ENCODE data around the gene DYNLRB1. TPM values are rescaled to one million over a fixed set of nuclear protein-coding genes. Genes with fewer than 3 reads are reported as not detected.
A peak's percentile ranks its signal among the peaks of the same experiment; 100 is the strongest.
"Not testable (repeated sequence)": the region's sequence is repeated elsewhere in the genome, so short reads cannot be mapped to it uniquely, and the experiment has no call there.

DYNLRB1 gene
- total RNA-seq, 1 donor from 2014 or later, result 154 TPM

DNA sequence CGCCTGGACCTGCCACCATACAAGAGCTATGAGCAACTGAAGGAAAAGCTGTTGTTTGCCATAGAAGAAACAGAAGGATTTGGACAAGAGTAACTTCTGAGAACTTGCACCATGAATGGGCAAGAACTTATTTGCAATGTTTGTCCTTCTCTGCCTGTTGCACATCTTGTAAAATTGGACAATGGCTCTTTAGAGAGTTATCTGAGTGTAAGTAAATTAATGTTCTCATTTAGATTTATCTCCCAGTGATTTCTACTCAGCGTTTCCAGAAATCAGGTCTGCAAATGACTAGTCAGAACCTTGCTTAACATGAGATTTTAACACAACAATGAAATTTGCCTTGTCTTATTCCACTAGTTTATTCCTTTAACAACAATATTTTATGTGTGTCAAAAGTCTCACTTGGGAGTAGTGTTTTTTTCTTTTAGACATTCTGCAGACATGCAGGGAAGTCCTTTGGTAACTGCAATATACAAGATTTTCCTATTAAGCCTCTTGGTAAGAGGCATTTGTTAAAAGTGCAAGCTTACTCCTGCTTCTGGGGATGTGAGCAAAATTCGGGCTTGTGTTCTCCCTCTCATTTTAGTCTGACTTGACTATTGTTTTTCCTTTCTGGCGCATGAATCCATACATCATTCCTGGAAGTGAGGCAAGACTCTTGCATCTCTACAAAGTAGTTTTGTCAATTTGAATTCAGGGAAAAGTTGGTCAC is 8.4 kb upstream of the DYNLRB1 start:
- intact Hi-C loops (cut with micrococcal nuclease), result no loop called here
- ATAC-seq, result no peak
- DNase-seq, result no peak

DNA sequence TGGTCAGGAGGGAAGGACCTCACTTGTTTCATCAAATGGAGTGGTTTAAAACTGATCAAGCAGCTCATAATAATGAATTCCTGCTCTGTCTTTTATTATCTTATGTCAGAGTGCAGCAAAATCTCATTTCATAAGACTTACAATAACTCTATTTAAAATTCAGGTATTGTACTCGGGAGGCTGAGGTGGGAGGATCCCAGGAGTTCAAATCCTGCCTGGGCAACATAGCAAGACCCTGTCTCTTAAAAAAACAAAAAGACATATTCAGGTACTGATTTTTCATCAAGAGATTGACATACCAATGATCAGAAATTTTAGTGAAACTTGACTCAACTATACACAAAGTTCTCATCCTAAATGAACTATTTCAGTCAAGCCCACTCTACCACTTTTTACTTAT is 5.6 kb upstream of the DYNLRB1 start:
- no peak for ATAC-seq
- intact Hi-C loops (cut with micrococcal nuclease), result no loop called here

DNA sequence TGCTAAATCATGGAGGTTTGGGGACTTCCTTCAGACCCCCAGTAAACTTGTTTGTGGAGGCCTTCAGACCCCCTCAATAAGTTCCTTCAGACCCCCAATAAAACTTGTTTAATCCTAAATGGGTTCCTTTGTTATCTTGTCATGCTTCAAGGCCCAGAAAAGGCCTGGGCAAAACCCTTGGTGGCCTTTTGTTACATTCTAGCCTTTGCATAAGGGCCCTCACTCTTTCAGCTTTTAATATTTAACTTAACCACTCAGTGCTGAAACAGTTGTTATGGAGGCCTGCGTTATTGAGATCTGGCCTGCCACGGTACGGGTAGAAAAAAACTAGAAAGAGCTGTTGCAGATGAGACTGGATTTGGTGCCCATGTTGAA is 4.3 kb upstream of the DYNLRB1 start:
- ATAC-seq (no peak), DNase-seq (no peak)
- intact Hi-C loops (cut with micrococcal nuclease), result no loop called here

More for the DNA sequence above, 5.6 kb upstream of the DYNLRB1 start:
- no peak for DNase-seq

DNA sequence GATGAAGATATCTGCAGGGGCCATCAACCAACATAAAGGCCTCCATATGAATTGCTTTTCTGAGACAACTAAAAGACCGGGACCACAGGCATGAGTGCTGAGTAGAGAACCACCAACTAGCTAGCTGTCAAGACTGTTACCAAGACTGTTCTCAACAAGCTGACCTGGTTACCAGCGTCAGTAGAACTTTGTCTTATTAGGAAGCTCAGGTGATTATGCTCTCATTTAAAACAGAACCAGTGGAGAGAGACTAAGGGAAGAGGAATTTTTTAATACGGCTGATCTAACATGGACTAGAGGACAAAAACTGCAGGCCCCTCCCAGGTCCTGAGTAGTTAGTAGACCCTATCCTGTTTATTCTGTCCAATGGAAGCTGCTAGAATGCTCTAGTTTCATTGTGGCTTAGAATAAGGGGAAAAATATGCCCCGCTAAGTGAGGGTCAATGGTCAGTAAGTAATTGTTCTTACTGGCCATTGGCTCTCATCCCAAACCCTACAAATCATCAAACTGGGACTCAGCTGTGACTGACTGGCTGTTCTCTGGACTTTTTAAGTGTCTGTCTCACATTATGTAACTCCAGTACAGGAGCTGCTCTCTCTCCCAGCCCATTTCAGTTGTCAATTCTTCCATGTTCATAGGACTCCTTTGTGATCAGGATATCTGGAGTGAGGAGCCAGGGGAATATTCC is 3.8 kb upstream of the DYNLRB1 start:
- DNase-seq (no peak), ATAC-seq (no peak)
- intact Hi-C loops (cut with micrococcal nuclease), result no loop called here

DNA sequence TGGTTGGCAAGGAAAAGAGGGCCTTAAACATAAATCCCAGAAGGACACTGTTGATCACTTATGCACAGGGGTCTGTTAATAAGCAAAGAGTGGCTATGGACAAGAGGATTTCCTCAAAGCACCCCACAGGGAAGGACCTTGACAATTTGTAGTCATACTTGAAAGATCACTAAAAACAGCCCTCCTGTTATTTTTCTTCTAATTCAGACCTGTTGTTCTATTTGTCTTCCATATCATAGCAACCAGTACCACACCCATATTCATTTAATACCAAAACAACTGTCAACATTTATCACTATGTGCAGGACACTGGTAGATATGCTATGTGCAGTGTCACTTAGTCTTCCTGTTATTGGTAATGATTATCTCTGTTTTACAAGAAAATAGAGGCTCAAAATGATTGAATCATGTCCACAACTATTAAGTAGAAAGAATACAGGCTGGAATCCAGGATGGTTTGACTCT is 3.2 kb upstream of the DYNLRB1 start:
- intact Hi-C loops (cut with micrococcal nuclease), result no loop called here
- DNase-seq (no peak), ATAC-seq (no peak)

DNA sequence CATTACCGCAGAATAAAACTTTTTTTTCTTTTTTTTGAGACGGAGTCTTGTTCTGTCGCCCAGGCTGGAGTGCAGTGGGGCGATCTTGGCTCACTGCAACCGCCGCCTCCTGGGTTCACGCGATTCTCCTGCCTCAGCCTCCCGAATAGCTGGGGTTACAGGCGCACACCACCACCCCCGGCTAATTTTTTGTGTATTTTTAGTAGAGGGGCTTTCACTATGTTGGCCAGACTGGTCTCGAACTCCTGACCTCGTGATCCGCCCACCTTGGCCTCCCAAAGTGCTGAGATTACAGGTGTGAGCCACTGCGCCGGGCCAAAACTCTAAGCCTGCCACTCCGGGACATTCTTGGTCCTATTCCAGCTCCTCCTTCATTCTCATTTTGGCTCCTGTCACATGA is 2.2 kb upstream of the DYNLRB1 start:
- intact Hi-C loops (cut with micrococcal nuclease); ATAC-seq; DNase-seq: not testable (repeated sequence)

DNA sequence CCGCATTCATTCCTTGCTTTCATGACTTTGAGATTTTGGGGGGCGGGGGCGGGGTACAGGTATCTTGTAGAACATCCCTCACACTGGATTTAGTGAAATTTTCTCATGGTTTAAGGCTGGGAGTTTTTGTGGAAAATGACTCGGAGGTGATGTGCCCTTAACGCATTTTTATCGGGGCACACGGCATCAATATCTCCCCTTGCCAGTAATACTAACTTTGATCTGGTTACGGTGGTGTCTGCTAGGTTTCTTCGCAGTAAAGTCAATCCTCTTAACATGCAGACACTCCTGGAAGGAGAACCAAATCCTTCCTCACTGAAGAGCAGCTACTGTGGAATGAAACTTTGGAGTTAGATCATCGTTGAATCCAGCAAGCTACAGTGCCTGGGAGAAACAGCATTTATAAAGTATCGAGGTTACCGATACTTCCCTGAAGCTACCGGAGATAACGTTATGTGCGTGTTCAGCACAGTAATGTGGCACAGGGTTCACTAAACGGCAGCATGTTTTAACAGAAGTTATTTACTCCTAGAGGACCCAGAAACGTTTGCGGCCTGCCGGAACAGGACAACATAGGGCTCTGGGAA is 1.2 kb upstream of the DYNLRB1 start:
- ATAC-seq (no peak), DNase-seq (no peak)
- intact Hi-C loops (cut with micrococcal nuclease), result no loop called here

DNA sequence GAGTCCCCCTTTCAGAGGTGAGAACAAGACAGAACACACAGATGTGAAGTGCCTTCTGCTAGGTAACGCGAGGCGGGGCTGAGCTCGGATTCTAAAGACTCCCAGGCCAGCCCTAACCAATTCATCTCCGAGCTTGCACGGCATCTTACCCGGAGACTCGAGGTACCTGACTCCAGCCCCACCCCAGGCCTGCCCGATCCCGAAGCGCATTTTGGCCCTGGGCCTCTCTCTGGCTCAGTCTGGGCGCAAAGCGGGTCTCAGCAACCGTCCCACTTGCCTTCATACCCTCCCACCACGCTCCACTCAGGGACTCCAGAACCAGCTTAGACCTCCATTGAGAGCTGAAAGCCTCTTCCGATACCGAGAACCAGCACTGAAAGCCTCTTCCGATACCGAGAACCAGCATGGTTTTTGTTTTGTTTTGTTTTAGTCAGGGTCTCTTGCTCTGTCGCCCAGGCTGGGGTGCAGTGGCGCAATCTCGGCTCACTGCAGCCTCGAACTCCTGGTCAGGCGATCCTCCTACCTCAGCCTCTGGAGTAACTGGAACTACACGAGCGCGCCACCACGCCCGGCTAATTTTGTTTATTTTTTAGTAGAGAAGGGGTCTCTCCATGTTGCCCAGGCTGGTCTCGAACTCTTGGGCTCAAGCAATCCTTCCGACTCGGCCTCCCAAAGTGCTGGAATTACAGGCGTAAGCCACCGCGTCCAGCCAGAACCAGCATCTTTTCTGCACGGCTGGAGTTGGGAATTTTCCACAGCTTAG is 557 bp upstream of the DYNLRB1 start:
- ATAC-seq, result peak; percentile 52
- peak; percentile 46 for DNase-seq
- intact Hi-C loops (cut with micrococcal nuclease), result no loop called here

DNA sequence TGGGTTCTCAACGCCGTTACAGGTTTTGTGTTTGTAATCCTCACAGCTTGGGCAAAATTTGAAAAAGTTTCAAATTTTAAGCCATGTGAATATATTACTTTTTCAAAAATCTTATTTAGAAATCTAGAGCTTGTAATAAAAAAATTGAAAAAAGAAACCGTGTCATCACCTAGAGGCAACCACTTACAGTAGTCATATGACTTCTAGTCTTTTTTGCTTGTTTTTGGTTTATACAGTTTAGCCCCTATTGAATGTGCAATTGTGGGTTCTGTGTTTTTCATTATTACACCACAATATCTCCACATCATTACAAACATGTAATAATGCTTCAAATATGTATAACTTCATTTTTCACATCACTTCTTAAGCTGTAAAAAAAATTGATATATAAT is 888 bp downstream of the DYNLRB1 start:
- no peak for DNase-seq
- intact Hi-C loops (cut with micrococcal nuclease), result no loop called here
- no peak for ATAC-seq

DNA sequence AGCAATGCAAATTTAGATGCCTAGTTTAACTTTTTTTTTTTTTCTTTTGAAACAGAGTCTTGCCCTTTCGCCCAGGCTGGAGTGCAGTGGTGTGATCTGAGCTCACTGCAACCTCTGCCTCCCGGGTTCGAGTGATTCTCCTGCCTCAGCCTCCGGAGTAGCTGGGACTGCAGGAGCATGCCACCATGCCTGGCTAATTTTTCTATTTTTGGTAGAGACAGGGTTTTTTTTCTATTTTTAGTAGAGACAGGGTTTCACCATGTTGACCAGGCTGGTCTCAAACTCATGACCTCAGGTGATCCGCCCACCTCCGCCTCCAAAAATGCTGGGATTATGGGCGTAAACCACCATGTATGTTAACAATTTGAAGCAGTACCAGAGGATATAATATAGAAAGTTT is 2.6 kb downstream of the DYNLRB1 start:
- ATAC-seq; DNase-seq; intact Hi-C loops (cut with micrococcal nuclease): not testable (repeated sequence)

DNA sequence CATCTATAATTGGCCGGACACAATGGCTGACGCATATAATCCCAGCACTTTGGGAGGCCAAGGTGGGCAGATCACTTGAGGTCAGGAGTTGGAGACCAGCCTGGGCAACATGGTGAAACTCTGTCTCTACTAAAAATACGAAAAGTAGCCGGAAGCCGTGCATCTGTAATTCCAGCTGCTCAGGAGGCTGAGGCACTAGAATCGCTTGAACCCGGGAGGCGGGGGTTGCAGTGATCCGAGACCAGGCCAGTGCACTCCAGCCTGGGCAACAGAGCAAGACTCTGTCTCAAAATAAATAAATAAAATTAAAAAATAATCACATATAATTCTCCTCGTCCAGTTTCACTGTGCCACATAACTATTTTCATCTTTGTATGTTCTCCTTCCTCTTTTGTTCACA is 3.6 kb downstream of the DYNLRB1 start:
- intact Hi-C loops (cut with micrococcal nuclease); ATAC-seq; DNase-seq: not testable (repeated sequence)

DNA sequence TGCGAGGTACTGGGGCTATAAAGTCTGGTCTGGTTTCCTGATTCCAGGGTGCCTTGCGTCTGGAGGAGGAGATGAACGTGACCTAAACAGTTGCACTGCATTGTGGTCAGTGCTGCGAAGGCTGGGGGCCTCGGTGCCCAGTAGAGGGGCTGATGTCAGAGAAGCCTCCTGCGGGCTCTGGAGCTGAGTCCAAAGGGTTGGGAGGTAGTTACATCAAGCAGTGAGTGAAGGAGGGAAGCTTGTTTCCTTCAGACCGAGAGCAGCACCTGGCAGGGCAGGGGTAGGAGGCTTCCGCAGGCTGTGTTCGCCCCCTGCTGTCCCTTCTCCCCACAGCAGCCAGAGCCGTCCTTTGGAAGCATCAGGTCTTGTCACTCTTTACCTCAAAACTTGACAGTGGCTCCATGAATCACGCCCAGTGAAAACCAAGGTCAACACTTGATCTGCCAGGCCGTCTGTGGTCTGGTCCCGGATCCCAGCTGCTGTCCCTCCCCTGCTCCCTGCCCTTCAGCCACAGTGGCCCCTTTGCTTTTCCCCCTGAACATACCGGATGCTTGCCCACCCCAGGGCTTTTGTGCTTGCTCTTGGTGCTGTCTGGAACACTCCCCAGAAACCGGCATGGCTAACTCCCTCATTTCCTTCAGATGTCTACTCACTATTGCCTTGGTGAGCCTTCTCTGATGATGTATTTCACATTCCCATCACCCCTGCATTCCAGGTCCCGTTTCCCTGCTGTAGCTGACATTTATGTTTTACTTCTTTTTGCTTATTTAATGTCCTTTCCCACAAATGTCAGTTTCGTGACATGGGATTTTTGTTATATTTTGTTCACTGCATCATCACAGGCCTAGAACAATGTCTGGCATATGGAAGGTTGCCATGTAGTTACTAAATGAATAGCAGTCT is 7.0 kb downstream of the DYNLRB1 start:
- DNase-seq (no peak), ATAC-seq (peak; percentile 29)
- intact Hi-C loops (cut with micrococcal nuclease), result no loop called here

DNA sequence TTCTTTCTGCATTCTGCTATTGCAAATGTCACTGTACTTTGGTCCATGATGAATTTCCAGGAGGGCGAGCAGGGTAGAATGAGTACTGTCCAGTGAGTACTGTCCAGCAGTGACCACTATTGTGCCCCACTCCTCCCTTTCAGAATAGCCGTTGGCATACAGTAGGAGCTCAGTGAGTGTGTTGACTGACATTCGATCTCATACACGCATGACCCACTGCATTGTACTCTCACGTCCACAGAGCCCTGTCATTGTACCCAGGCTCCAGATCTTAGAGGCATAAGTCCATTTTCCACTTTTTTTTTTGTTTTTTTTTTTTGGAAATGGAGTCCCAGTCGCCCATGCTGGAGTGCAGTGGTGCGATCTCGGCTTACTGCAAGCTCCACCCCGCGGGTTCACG is 8.2 kb downstream of the DYNLRB1 start:
- intact Hi-C loops (cut with micrococcal nuclease), result no loop called here
- DNase-seq (no peak), ATAC-seq (no peak)

DNA sequence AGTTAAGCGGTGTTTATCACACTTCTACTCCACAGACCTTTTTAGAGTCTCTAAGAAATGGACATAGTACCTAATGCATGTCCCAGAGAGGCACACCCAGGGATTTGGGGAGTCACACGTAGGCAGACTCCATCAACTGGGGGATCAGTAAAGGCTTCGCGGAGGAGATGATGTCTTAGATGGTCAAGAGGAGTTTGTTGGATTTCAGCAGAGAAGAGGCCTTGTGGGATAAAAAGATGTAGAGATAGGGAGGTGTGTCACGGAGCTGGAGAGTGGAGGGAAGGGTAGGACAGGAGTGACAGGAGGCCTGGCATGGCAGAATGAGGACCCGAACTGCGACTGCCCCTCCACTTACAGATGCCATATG is 9.1 kb downstream of the DYNLRB1 start:
- DNase-seq, result no peak
- ATAC-seq, result no peak
- intact Hi-C loops (cut with micrococcal nuclease), result no loop called here

DNA sequence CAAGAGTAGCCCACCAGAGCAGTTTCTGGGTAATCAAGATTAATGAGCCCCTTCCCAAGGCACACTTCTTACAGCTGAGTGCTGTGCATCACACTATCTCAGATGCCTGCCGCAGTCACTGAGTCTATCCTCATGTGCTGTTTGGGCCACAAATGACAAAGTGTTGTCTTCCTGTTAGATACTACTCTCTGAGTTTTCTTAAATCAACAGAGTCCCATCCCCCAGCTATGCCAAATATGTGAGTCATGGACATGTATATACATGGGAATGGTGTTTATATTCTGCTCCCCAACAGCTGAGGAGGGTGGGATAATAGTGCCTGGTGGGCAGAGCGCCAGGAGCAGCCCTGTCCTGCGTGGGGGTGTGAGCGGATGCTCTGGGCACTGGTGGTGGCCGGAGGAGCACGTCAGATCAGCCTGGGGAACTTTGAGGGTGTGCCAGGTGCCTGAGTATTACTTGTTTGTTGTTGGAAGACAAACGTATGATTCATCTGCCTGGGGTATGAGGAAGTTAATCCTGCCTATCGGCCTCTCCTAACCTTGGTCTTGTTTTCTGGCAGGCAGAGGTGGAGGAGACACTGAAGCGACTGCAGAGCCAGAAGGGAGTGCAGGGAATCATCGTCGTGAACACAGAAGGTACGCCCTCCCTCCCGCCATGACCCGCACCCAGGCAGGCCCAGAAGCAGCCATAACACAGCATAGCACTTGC is 9.6 kb downstream of the DYNLRB1 start:
- intact Hi-C loops (cut with micrococcal nuclease), result no loop called here

DNA sequence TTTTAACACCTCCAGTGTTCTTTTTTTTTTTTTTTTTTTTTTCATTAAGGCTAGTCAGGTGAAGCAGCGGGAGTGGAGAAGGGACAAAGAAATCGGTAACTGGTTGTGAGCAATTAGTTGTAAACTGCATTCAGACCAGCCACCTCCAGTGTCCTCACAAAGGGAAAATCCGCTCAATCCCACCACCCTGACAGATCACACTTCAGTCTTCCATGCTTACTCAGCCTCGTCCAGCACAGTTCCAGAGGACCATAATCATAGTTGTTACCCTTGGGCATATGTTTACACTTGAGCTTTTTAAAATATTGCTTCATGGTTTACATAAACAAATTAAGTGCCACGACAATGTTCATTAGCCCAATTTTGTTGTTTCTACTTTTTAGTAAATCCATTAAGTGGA is 10.2 kb downstream of the DYNLRB1 start:
- ATAC-seq (no peak), DNase-seq (no peak)
- intact Hi-C loops (cut with micrococcal nuclease), result no loop called here

More for the DNA sequence above, 9.6 kb downstream of the DYNLRB1 start:
- ATAC-seq (peak; percentile 77), DNase-seq (peak; percentile 69)

DNA sequence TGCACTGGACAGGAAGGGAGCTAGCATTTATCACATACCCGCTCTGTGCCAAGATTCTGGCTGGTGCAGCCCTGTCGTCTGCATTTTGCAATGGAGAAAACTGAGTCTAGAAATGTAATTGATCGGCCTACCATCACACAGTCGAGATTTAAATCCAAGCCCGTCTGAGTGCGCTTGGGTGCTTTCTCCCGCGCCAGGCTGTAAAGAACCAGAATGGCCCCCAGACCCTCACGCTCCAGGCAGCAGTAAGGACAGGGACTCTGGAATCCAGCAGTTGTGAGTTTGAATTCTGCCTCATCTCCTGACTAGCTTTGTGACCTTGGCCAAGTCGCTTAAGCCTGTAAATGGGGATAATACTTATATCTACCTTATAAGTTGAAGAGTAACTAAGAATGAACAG is 10.8 kb downstream of the DYNLRB1 start:
- intact Hi-C loops (cut with micrococcal nuclease), result no loop called here
- no peak for ATAC-seq
- no peak for DNase-seq

DNA sequence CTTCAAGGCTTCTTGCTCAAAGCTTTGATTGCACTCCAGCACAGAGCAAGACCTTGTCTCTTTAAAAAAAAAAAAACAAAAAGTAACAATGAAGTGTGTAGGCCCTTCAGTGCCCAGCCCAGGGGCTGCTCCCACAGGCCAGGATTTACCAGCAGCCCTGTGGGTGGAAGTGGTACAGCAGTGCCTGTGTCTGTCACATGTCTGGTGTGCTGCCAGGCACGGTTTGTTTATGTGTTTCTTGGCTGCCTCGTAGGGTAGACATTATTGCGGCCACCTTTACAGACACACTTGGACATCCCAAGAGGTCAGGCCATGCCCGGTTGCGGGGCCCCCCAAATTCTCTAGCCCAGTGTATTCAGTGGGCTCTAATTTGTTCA is 12.7 kb downstream of the DYNLRB1 start:
- peak; percentile 85 for DNase-seq
- ATAC-seq, result peak; percentile 74
- intact Hi-C loops (cut with micrococcal nuclease), result no loop called here

All from left ventricle myocardium superior (tissue), 1 donor.